Measurements from ENCODE around the gene SAC3D1. TPM values are rescaled to one million over a fixed set of nuclear protein-coding genes. Genes with fewer than 3 reads are reported as not detected.
"Not testable (repeated sequence)": the region's sequence is repeated elsewhere in the genome, so short reads cannot be mapped to it uniquely, and the experiment has no call there.

SAC3D1 gene
- total RNA-seq: 4.5 TPM

DNA sequence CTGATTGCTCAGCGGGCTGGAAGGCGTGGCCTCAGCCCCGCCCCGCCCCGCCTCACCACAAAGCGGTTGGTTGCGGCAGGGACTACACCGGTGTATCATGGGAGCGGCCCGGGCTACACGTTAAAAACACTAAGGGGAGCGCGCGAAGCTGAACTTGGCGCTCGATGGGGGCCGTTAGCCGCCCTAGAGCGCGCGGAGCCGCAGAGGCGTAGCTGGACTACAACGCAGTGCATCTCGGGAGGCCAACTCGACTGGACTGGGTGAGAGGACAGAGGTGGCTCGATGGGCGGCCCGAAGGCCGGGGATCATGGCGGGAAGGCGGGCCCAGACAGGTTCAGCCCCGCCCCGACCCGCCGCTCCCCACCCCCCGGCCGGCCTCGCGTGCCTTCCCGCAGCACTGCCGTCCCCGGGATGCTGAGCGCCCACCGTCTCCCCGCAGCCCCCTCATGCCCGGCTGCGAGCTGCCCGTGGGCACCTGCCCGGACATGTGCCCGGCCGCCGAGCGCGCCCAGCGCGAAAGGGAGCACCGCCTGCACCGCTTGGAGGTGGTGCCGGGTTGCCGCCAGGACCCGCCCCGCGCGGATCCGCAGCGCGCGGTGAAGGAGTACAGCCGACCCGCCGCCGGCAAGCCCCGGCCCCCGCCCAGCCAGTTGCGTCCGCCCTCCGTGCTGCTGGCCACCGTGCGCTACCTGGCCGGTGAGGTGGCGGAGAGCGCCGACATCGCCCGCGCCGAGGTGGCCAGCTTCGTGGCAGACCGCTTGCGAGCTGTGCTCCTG is at the start of gene SAC3D1:
Gene SAC3D1 (plus strand): TSS at position 364 of the 776 bp plus-strand sequence. CDS start 83 bp downstream, at position 447.
- peak; percentile 89 for DNase-seq (ENCODE audit: low spot score)

DNA sequence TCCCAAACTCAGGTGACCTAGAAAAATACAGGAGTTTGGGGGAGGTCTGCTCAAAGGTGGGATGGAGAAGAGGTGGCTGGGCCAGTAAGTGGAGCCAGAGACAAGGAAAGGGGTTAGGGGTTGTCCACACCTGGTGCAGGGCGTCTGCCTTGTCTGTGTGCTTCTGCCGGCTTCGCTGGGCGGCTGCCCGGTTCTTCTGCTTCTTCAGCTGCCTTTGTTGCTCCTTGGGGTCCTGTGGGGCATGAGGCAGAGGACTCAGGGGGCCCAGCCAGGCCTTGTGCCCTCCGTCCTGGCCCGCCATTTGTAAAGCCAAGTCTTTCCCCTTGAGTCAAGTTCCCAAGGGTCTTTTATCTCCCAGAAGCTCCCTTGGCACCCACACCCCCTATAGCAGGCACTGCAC is 46.7 kb upstream of the SAC3D1 start:
- DNase-seq (ENCODE audit: low spot score): no peak

GRCh38 chr11:64996327-64996709 is 44.7 kb upstream of the SAC3D1 start:
- DNase-seq (ENCODE audit: low spot score): no peak

- peak; percentile 85 for DNase-seq (ENCODE audit: low spot score)
Measured at GRCh38 chr11:64996710-64997380, 44.2 kb upstream of the SAC3D1 start, which contains the start of gene BATF2. TSS of gene BATF2 (minus strand) at chr11:64996971. CDS start at chr11:64996914, 57 bp downstream.

DNA sequence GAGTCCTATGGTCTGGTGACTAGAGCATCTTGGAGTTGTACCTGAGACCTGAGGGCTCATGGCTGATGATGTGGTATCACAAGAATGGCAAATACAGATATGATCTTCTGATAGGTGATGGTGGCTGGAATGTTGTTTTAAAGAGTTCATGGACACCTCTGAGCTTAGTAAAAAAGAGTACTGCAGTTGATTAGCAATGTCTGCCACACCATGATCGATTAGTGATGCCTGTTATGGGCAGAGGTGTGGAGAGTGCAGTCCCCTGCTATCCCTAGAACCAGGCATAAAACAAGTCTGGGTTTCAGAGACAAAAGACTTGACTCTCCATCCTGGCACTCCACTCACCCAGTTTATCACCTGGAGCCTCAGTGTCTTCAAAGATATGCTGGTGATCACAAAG is 42.9 kb upstream of the SAC3D1 start:
- DNase-seq (ENCODE audit: low spot score): no peak

- no peak for DNase-seq (ENCODE audit: low spot score)
Measured at GRCh38 chr11:64998690-64999431, 42.1 kb upstream of the SAC3D1 start.

DNA sequence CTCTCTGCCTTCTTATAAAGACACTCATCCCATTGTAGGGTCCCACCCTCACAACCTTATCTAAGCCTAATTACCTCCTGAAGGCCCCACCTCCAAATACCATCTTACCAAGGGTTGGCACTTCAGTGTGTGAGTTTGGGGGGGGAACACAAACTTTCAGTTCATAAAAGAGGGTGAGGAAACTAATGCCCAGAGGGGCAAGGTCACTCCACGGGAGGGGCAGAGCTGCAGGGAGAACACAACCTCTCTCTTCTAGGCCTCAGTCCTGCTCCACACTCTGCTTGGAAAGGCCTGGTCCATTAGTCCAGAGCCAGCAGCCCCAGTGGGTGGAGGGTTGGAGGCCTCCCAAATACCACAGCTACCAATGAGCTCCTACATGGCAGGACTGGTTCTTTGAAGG is 41.5 kb upstream of the SAC3D1 start:
- DNase-seq (ENCODE audit: low spot score): no peak

DNA sequence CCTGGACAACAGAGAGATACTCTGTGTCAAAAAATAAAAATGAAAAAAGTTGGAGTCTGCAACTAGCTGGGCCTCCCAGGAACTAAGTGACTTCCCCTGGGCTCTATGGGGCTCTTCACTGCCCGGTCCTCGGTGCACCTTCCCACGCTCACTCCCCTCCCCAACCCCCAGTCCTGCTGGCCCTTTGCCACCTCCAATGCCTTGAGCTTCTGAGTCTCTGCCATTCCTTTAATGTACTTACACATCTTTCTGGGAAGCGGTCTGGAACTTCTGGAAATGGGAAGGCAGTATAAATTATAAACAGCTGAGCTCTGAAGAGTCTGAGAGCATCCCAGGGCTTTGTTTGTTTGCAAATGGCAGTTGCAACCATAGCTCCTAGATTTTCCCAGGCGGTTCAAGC is 38.3 kb upstream of the SAC3D1 start:
- DNase-seq (ENCODE audit: low spot score): no peak

DNA sequence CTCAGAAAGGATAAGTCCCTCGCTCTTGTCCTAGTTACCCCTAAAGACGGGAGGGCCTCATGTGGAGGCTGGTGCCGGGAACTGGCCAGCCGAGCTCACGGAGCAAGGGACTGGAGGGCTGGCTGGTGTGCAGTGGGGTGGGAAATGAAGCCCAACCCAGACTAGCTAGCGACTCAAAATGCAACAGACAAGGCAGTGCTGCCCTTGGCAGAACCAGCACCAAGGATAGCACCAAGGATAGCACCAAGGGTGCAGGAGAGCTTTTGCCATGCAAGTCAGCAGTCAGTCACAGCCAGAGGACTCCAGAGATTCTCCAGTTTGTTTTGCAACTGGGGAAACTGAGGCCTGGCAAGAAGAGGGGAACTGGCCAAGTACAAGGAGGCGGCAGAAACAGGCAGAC is 37.7 kb upstream of the SAC3D1 start:
- DNase-seq (ENCODE audit: low spot score): no peak

GRCh38 chr11:65003968-65004367 is 37.0 kb upstream of the SAC3D1 start:
- not testable (repeated sequence) for DNase-seq (ENCODE audit: low spot score)

- no peak for DNase-seq (ENCODE audit: low spot score)
Measured at GRCh38 chr11:65008016-65008415, 33.0 kb upstream of the SAC3D1 start.

DNA sequence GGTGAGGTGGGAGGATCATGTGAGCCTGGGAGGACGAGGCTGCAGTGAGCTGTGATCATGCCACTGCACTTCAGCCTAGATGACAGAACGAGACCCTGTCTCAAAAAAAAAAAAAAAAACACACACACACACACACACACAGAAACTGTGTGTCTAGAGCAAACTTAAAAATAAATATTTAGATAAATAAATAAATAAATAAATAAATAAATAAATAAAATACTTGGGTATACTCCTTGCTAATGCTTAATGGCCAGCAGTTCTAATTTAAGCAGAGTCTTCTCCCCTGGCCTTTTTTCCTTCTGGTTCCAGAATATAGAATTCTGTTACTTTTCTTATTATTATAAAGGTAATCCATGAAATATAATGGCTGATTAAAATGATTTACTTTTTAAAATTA is 32.1 kb upstream of the SAC3D1 start:
- no peak for DNase-seq (ENCODE audit: low spot score)

DNA sequence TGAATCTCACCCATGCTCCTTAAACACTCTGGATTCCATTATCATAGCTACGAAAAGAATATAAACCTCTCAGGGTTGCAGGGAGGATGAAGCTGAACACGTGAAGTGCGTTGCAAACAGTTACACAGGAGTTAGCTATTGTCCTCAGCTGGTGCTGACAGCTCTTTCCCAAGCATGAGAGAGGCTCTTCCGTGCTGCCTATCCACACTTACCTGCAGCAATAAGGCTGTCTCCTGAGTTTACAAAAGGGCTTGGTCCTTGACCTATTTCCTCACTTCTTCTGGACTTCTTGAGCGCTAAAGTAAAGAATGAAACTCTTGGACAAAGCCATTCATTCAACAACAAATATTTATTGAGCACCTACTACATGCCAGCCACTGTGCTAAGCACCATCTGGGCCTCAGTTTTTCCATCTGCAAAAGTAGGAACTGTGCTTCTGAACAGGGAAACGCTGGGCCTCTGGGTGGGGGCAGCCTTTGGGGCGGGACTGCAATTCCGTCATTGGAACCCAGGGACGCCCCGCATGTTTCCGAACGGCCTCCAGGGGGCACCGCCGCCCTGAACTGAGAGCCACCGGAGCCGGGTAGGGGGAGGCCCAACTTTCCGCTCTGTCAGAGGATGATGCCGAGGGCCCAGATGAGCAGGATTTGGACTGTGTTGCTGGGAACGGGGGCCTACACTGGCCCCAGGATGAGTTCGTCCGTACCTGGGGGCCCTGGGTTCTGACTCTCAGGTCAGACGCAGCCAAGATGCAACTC is 27.7 kb upstream of the SAC3D1 start:
- DNase-seq (ENCODE audit: low spot score): peak; percentile 94

GRCh38 chr11:65013888-65014725 is 26.9 kb upstream of the SAC3D1 start, which contains the start of gene ARL2:
TSS of gene ARL2 (plus strand) at chr11:65014160. CDS start at chr11:65014208, 48 bp downstream.
- DNase-seq (ENCODE audit: low spot score): peak; percentile 94

DNA sequence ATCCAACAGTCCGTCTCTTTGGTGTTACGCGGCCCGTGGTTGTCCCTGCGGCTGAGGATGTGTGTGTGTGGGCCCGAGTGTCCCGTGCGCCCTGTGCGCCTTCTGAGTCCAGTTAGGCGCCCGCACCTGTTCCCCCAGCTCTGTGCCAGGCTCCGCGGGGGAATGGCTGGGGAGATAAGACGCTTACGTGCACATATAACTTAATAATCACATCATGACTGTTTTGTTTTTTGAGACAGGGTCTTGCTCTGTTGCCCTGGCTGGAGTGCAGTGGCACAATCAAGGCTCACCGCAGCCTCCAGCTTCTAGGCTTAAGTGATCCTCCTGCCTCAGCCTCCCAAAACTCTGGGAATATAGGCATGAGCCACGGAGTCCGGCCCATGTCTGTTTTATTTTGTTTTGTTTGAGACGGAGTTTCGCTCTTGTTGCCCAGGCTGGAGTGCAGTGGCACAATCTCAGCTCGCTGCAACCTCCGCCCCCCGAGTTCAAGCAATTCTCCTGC is 26.2 kb upstream of the SAC3D1 start:
- no peak for DNase-seq (ENCODE audit: low spot score)

- no peak for DNase-seq (ENCODE audit: low spot score)
Measured at GRCh38 chr11:65016705-65017104, 24.3 kb upstream of the SAC3D1 start.

- no peak for DNase-seq (ENCODE audit: low spot score)
Measured at GRCh38 chr11:65017937-65018336, 23.1 kb upstream of the SAC3D1 start.

DNA sequence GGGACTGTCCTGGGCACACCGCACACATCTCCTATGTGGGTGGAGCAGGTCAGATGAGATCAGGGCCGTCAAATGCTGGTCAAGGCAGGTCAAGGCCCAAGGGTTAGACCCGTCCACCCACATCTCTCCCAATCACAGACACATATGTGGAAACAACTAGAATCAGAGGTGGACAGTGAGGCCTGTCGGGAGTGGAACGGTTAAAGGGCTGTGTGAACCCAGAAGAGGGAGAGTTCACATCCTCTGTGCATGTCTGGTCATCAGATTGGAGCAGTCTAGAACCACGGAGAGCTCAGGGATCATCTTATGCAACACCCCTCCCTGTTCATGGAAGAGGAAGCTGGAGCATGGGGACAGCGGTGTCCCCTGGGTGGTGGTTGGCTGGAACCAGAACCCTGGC is 21.2 kb upstream of the SAC3D1 start:
- DNase-seq (ENCODE audit: low spot score): no peak

DNA sequence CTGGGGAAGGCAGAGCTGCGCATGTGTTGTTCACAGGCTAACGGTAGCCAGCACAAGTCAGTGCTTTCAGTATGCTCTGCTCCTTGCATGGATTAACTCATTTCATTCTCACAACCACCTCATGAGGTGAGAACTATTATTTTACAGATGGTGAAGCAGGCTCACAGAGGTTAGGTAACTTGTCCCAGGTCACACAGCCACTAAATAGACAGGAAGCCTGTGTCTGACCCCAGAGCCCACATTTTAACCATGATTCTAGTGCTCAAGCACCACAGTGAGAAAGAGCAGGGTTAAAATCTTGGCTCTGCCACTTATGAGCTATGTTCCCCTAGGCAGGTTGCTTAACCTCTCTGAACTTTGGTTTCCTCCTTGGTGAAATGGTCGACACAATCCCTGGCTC is 20.0 kb upstream of the SAC3D1 start:
- no peak for DNase-seq (ENCODE audit: low spot score)

DNA sequence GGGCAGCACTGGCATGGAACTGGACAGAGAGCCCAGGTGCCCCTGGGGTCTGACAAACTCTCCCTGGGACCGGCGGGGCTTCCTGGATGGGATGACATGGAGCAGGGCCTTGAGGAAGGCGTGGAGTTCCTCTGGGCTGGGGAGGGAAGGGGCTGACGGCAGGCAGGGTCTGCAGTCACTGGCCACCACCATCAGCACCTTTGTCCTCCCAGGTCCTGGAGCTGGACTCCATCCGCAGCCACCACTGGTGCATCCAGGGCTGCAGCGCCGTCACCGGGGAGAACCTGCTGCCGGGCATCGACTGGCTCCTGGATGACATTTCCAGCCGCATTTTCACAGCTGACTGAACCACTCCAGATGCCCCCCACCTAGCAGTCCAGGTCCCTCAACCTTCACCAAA is 19.5 kb upstream of the SAC3D1 start:
- no peak for DNase-seq (ENCODE audit: low spot score)

- DNase-seq (ENCODE audit: low spot score): not testable (repeated sequence)
Measured at GRCh38 chr11:65023502-65023901, 17.5 kb upstream of the SAC3D1 start.

Data from ureter (tissue), 1 donor.